MM.1S (cell line): ENCODE results near the gene PKD1L1.

Source experiments
- DNase-seq: peaks from one replicate; pipeline ENCODE4 v3.0.0-alpha.2; 2015
- H2AFZ ChIP-seq: fragments of 300-600 bp; sonication (generic); 2 replicates; pipeline ENCODE4 v1.6.0; 2016; ENCODE audit warnings: antibody characterized with exemption, low read length
- H3F3A ChIP-seq: fragments of 300-600 bp; sonication (generic); 2 replicates; pipeline ENCODE4 v1.6.1; 2016; ENCODE audit warnings: mild to moderate bottlenecking, antibody characterized with exemption, low read length, moderate library complexity, mixed read lengths; ENCODE audit not compliant: insufficient read depth
- H3K27ac ChIP-seq: fragments of 300-600 bp; sonication (generic); 2 replicates; pipeline ENCODE4 v1.5.1; 2016; ENCODE audit warnings: mild to moderate bottlenecking, low read length
- H3K27me3 ChIP-seq: fragments of 300-600 bp; sonication (generic); replicated peaks from 2 replicates; pipeline ENCODE4 v1.6.0; 2016; ENCODE audit warnings: low read length; ENCODE audit not compliant: insufficient read depth
- H3K36me3 ChIP-seq: fragments of 300-600 bp; sonication (generic); replicated peaks from 2 replicates; pipeline ENCODE4 v1.6.1; 2016; ENCODE audit warnings: mild to moderate bottlenecking, low read length, mixed read lengths; ENCODE audit not compliant: insufficient read depth
- H3K4me1 ChIP-seq: fragments of 300-600 bp; sonication (generic); 2 replicates; pipeline ENCODE4 v1.6.1; 2016; ENCODE audit warnings: low read length, mixed read lengths
- H3K4me2 ChIP-seq: fragments of 300-600 bp; sonication (generic); 2 replicates; pipeline ENCODE4 v1.6.0; 2016; ENCODE audit warnings: low read depth, low read length
- H3K4me3 ChIP-seq: fragments of 300-600 bp; sonication (generic); 2 replicates; pipeline ENCODE4 v1.5.1; 2016; ENCODE audit warnings: low read length, mixed read lengths
- H3K79me2 ChIP-seq: fragments of 300-600 bp; sonication (generic); 2 replicates; pipeline ENCODE4 v1.6.1; 2016; ENCODE audit warnings: mixed run types, low read length, mixed read lengths
- H3K9ac ChIP-seq: fragments of 300-600 bp; sonication (generic); 2 replicates; pipeline ENCODE4 v1.6.1; 2016; ENCODE audit warnings: low read length, mixed read lengths
- H3K9me2 ChIP-seq: fragments of 300-600 bp; sonication (generic); replicated peaks from 2 replicates; pipeline ENCODE4 v1.6.1; 2016; ENCODE audit warnings: mild to moderate bottlenecking, low read length, mixed read lengths; ENCODE audit not compliant: insufficient read depth
- H3K9me3 ChIP-seq: fragments of 300-600 bp; sonication (generic); replicated peaks from 2 replicates; pipeline ENCODE4 v1.6.1; 2016; ENCODE audit warnings: mild to moderate bottlenecking, low read length, mixed read lengths; ENCODE audit not compliant: insufficient read depth
- H4K20me1 ChIP-seq: fragments of 300-600 bp; sonication (generic); 2 replicates; pipeline ENCODE4 v1.6.1; 2016; ENCODE audit warnings: mild to moderate bottlenecking, low read length, moderate library complexity, mixed read lengths; ENCODE audit not compliant: insufficient read depth
- EZH2 ChIP-seq: fragments of 300-600 bp; sonication (generic); optimal IDR thresholded peaks from 2 replicates; pipeline ENCODE3; 2017; ENCODE audit warnings: low read depth, mild to moderate bottlenecking, antibody characterized with exemption, low read length, mixed read lengths
- EZH2phosphoT487 ChIP-seq: fragments of 300-600 bp; sonication (generic); IDR thresholded peaks from 2 replicates; pipeline ENCODE4 v1.6.1; 2018; ENCODE audit warnings: antibody characterized with exemption, low read length
- TF ChIP-seq, protein P1 (sequence below): fragments of 300-600 bp; sonication (generic); IDR thresholded peaks from 2 replicates; pipeline ENCODE4 v1.5.1; 2016; ENCODE audit warnings: antibody characterized with exemption, low read length, mixed read lengths

PKD1L1 gene, protein sequence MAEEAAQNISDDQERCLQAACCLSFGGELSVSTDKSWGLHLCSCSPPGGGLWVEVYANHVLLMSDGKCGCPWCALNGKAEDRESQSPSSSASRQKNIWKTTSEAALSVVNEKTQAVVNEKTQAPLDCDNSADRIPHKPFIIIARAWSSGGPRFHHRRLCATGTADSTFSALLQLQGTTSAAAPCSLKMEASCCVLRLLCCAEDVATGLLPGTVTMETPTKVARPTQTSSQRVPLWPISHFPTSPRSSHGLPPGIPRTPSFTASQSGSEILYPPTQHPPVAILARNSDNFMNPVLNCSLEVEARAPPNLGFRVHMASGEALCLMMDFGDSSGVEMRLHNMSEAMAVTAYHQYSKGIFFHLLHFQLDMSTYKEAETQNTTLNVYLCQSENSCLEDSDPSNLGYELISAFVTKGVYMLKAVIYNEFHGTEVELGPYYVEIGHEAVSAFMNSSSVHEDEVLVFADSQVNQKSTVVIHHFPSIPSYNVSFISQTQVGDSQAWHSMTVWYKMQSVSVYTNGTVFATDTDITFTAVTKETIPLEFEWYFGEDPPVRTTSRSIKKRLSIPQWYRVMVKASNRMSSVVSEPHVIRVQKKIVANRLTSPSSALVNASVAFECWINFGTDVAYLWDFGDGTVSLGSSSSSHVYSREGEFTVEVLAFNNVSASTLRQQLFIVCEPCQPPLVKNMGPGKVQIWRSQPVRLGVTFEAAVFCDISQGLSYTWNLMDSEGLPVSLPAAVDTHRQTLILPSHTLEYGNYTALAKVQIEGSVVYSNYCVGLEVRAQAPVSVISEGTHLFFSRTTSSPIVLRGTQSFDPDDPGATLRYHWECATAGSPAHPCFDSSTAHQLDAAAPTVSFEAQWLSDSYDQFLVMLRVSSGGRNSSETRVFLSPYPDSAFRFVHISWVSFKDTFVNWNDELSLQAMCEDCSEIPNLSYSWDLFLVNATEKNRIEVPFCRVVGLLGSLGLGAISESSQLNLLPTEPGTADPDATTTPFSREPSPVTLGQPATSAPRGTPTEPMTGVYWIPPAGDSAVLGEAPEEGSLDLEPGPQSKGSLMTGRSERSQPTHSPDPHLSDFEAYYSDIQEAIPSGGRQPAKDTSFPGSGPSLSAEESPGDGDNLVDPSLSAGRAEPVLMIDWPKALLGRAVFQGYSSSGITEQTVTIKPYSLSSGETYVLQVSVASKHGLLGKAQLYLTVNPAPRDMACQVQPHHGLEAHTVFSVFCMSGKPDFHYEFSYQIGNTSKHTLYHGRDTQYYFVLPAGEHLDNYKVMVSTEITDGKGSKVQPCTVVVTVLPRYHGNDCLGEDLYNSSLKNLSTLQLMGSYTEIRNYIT (N-terminal part only)

DNA sequence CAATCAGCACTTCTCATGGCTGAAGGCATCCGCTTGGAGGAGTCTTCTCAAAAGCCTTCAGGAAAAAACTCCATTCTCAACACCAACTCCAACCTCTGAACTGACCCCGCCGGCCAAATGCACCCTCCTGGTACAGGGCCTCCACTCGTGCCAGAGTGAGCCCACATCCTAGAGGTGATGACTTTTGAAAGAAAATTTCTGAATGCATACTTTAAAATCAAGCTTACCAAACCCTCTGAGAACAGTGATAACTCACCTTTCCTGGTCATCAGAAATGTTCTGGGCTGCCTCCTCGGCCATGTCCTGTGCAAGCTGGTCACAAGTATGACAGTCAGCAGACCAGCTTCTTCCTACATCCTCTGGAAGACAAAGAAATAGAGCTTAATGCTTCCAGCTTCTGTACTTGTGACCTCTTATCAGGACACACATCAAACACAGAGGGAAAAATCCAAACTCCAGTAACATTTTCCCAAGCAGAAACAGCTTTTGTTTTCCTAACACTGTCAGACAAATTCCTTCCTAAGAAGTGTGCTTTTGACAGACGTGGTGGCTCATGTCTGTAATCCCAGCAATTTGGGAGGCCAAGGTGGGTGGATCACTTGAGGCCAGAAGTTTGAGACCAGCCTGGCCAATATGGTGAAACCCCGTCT is at the start of gene PKD1L1:
PKD1L1 (minus strand) TSS at position 326 of the 650 bp plus-strand sequence; CDS start at position 300, 26 bp downstream.
- Histone ChIP-seq H4K20me1 (no peaks in the 10 kb centered on the region), H3K27ac (no peak within 1 kb of the TSS), H3K36me3 (no peaks in the 10 kb centered on the region), H3K9ac (no peak within 1 kb of the TSS), H3F3A (peaks cover 18% of the 10 kb centered on the region), H3K4me2 (no peak within 1 kb of the TSS), H3K4me1 (peaks cover 31% of the 10 kb centered on the region), H3K9me2 (no peaks in the 10 kb centered on the region), H3K9me3 (no peaks in the 10 kb centered on the region), H3K27me3 (no peaks in the 10 kb centered on the region), H2AFZ (no peak within 1 kb of the TSS), H3K4me3 (no peak within 1 kb of the TSS), H3K79me2 (no peaks in the 10 kb centered on the region)
- TF ChIP-seq EZH2, result no peak
- no peak for DNase-seq

DNA sequence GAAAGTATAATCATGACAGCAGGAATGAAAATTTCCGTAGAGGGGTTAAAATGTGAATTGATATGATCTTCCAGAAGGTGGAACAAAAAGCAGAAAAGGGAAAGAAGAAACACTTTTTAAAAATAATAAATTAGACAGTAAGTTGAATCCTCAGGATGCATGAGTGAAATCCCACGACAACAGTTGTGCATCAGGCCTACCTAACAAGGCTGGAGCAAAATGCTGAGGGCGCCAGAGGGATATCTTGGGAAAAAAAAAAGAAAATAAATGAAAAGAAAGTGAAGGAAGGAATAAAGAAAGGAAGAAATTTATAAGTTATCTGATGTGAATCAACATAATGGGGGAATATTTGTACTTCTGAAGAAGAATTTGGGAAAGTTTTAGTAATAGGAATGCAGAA is 44.2 kb upstream of the PKD1L1 start:
- no peak for DNase-seq
- Histone ChIP-seq H3K4me3 (peak overlapping the region; percentile 80), H3F3A (peaks cover 14% of the 10 kb centered on the region), H3K79me2 (no peaks in the 10 kb centered on the region), H3K27me3 (no peaks in the 10 kb centered on the region), H3K36me3 (no peaks in the 10 kb centered on the region), H2AFZ (peak overlapping the region; percentile 88), H3K9ac (peak overlapping the region; percentile 63; the same call in 1 of the 2 replicates), H3K9me2 (no peaks in the 10 kb centered on the region), H3K4me2 (peak overlapping the region; percentile 76), H4K20me1 (no peaks in the 10 kb centered on the region), H3K4me1 (no peaks in the 10 kb centered on the region), H3K27ac (peak overlapping the region; percentile 73), H3K9me3 (no peaks in the 10 kb centered on the region)
- TF ChIP-seq, protein P1, sequence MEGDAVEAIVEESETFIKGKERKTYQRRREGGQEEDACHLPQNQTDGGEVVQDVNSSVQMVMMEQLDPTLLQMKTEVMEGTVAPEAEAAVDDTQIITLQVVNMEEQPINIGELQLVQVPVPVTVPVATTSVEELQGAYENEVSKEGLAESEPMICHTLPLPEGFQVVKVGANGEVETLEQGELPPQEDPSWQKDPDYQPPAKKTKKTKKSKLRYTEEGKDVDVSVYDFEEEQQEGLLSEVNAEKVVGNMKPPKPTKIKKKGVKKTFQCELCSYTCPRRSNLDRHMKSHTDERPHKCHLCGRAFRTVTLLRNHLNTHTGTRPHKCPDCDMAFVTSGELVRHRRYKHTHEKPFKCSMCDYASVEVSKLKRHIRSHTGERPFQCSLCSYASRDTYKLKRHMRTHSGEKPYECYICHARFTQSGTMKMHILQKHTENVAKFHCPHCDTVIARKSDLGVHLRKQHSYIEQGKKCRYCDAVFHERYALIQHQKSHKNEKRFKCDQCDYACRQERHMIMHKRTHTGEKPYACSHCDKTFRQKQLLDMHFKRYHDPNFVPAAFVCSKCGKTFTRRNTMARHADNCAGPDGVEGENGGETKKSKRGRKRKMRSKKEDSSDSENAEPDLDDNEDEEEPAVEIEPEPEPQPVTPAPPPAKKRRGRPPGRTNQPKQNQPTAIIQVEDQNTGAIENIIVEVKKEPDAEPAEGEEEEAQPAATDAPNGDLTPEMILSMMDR, result no peak
- no peak for TF ChIP-seq EZH2phosphoT487
- no peak for TF ChIP-seq EZH2

DNA sequence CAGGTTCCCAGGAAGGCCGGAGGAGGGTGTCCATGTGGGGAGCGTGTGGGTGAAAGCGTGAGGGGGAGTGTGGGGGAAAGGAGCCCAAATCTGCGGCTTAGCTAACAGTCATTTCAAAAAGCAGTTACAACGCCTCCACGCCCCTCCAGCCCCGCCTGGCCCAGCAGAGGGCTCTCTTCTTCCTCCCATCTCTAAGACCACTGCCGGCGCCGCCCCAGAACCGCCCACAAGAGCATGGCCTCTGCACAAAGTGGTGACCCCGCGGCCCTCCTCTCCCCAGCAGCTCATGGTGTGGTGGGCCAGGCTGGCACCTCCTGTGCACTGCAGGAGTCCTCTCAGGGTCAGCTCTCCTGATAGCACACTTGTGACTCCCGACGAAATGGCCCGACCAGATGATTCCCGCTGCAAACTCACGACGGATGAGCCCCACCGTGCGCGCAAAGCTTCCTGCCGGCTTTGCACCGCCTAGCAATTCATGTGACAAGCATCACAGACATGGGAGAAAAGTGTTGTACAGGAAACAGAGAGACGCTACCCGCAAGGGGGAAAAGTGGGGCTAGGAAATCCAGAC is 43.6 kb upstream of the PKD1L1 start:
- no peaks in the 10 kb centered on the region for H3K9me3 ChIP-seq
- H3K9me2 ChIP-seq, result no peaks in the 10 kb centered on the region
- H3K36me3 ChIP-seq, result no peaks in the 10 kb centered on the region
- H2AFZ ChIP-seq, result peak overlapping the region; percentile 88
- H3K9ac ChIP-seq, result peak overlapping the region; percentile 63
- H3K4me3 ChIP-seq, result peak overlapping the region; percentile 80
- peak overlapping the region; percentile 76 for H3K4me2 ChIP-seq
- H3F3A ChIP-seq, result peaks cover 14% of the 10 kb centered on the region
- H3K4me1 ChIP-seq, result no peaks in the 10 kb centered on the region
- TF ChIP-seq, protein P1, result peak; percentile 62
- TF ChIP-seq EZH2phosphoT487 (no peak), EZH2 (no peak)
- no peaks in the 10 kb centered on the region for H4K20me1 ChIP-seq
- peak overlapping the region; percentile 73 for H3K27ac ChIP-seq
- peak; percentile 89 for DNase-seq
- H3K79me2 ChIP-seq, result no peaks in the 10 kb centered on the region
- no peaks in the 10 kb centered on the region for H3K27me3 ChIP-seq
